Activated naive CD8-positive, alpha-beta T cell treated with anti-CD3 and anti-CD28 coated beads, Interleukin-2, amount 50 U/mL, for 16 hours (primary cell): ENCODE measurements around the gene TSN.
A peak's percentile ranks its signal among the peaks of the same experiment; 100 is the strongest.
"Not testable (repeated sequence)": the region's sequence is repeated elsewhere in the genome, so short reads cannot be mapped to it uniquely, and the experiment has no call there.

Source experiments
- DNase-seq: peaks from one replicate; pipeline ENCODE4 v3.0.0-alpha.2; 2020; ENCODE audit warnings: low read depth, low spot score

TSN gene

GRCh38 chr2:121755237-121756111 lies at the start of gene TSN:
TSS of gene TSN (plus strand) at chr2:121755651. CDS start at chr2:121755780, 129 bp downstream.
- peak; percentile 96 for DNase-seq

- DNase-seq, result no peak
These were observed 49.5 kb upstream of the TSN start for GRCh38 chr2:121705958-121706357.

GRCh38 chr2:121707344-121707919 lies 48.0 kb upstream of the TSN start:
- no peak for DNase-seq

- DNase-seq, result no peak
These were observed 47.5 kb upstream of the TSN start for GRCh38 chr2:121707920-121708361.

GRCh38 chr2:121709776-121710469 lies 45.5 kb upstream of the TSN start:
- no peak for DNase-seq

GRCh38 chr2:121710470-121711170 lies 44.8 kb upstream of the TSN start:
- DNase-seq, result no peak

GRCh38 chr2:121711481-121711880 lies 44.0 kb upstream of the TSN start:
- DNase-seq, result not testable (repeated sequence)

- no peak for DNase-seq
These were observed 39.3 kb upstream of the TSN start for GRCh38 chr2:121716126-121716525.

- no peak for DNase-seq
These were observed 37.9 kb upstream of the TSN start for GRCh38 chr2:121717529-121717928.

GRCh38 chr2:121721926-121722325 lies 33.5 kb upstream of the TSN start:
- no peak for DNase-seq

- DNase-seq, result no peak
These were observed 33.0 kb upstream of the TSN start for GRCh38 chr2:121722479-121722878.

GRCh38 chr2:121723316-121723715 lies 32.1 kb upstream of the TSN start:
- no peak for DNase-seq

GRCh38 chr2:121727332-121727731 lies 28.1 kb upstream of the TSN start:
- DNase-seq, result no peak

- DNase-seq, result no peak
These were observed 27.5 kb upstream of the TSN start for GRCh38 chr2:121727950-121728349.

GRCh38 chr2:121731366-121731765 lies 24.1 kb upstream of the TSN start:
- no peak for DNase-seq

GRCh38 chr2:121734544-121734943 lies 20.9 kb upstream of the TSN start:
- DNase-seq, result not testable (repeated sequence)

GRCh38 chr2:121735518-121736074 lies 19.9 kb upstream of the TSN start:
- no peak for DNase-seq

- no peak for DNase-seq
These were observed 19.4 kb upstream of the TSN start for GRCh38 chr2:121736140-121736461.

- peak; percentile 100 for DNase-seq
These were observed 18.8 kb upstream of the TSN start, which contains the start of gene NIFK for GRCh38 chr2:121736462-121737336. TSS of gene NIFK (minus strand) at chr2:121736875. CDS start at chr2:121736850, 25 bp downstream.

GRCh38 chr2:121740973-121741372 lies 14.5 kb upstream of the TSN start:
- DNase-seq, result no peak

GRCh38 chr2:121741450-121741849 lies 14.0 kb upstream of the TSN start:
- no peak for DNase-seq
